Inferior parietal cortex (tissue), 1 donor: ENCODE results near the gene UBE2O.

Source experiments
- DNase-seq: peaks from one replicate; pipeline ENCODE4 v3.0.0-alpha.2; 2016; ENCODE audit errors: extremely low spot score

The UBE2O gene

DNA sequence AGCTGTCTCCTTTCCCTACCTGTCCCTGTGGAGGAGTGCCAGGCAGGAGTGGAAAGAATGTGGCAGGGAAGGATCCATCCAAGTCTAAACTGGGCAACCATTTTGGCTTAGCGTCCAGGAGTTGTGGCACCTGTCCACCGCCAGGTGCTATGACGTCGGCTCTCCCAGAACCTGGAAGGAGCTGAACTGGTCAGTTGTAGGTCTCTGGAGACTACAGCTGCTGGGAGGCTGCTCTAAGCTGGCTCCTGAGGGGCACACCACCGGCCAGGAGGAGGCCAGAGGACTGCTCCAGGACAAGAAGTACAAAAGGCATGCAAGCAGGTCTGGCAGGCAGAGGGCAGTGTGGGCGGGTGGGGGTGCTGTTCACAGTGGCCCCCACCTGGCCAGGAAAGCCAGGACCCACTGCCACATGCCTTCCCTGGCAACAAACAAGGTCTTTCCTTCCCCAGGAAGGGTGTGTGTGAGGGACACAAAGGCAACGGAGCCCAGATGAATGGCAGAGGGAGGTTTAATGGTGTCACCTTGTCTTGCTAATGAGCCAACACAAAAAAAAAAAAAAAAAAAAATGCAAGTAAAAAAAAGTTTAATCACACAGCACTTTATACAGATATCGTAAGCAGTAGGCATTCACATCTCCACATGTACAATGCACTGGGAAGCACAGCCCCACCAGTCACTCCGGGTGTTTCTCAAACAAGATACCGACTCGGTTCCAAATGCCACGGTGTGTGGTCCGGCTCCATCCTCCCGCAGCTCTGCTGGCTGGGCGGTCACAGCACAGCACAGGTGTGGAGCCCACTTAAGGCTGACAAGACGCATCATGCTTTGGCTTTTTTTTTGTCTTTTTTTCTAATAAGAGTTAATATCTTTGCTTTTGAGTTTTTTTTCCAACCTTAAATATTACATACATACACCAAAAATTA, 63.7 kb downstream of the UBE2O start:
- no peak for DNase-seq

DNA sequence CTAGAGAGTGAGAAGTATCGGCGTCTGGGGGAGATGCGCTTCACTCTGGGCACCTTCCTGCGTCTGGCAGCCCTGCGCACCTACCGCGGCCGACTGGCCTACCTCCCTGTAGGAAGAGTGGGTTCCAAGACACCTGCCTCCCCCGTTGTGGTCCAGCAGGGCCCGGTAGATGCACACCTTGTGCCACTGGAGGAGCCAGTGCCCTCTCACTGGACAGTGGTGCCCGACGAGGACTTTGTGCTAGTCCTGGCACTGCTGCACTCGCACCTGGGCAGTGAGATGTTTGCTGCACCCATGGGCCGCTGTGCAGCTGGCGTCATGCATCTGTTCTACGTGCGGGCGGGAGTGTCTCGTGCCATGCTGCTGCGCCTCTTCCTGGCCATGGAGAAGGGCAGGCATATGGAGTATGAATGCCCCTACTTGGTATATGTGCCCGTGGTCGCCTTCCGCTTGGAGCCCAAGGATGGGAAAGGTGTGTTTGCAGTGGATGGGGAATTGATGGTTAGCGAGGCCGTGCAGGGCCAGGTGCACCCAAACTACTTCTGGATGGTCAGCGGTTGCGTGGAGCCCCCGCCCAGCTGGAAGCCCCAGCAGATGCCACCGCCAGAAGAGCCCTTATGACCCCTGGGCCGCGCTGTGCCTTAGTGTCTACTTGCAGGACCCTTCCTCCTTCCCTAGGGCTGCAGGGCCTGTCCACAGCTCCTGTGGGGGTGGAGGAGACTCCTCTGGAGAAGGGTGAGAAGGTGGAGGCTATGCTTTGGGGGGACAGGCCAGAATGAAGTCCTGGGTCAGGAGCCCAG, 65.8 kb downstream of the UBE2O start:
- no peak for DNase-seq

DNA sequence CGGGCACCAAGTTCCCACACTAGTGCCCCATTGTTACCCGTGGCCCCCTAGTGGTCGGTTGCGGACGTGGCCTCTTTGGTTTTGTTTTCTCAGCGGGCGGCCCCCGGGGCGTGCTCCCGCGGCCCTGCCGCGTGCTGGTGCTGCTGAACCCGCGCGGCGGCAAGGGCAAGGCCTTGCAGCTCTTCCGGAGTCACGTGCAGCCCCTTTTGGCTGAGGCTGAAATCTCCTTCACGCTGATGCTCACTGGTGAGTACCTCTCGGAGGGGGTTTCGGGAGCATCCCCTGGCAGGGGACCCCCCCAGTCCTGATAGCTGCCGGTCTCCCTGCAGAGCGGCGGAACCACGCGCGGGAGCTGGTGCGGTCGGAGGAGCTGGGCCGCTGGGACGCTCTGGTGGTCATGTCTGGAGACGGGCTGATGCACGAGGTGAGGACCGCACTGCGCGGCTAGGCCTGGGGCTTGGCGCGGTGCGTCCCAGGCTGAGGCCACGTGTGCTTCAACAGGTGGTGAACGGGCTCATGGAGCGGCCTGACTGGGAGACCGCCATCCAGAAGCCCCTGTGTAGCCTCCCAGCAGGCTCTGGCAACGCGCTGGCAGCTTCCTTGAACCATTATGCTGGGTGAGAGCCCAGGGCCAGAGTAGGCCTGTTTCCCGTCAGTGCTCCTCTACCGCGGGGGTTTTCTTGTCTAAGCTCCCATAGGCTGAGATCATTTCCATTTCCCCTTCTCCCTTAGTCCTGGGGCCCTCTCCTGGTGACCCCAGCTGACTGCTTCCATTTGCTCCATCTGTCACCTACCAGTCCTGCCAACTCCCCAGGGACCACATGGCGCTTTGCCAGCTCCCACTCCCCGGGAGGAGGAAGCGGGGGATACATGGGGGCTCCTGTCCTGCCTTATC, 66.8 kb downstream of the UBE2O start:
- DNase-seq = peak; percentile 61

DNA sequence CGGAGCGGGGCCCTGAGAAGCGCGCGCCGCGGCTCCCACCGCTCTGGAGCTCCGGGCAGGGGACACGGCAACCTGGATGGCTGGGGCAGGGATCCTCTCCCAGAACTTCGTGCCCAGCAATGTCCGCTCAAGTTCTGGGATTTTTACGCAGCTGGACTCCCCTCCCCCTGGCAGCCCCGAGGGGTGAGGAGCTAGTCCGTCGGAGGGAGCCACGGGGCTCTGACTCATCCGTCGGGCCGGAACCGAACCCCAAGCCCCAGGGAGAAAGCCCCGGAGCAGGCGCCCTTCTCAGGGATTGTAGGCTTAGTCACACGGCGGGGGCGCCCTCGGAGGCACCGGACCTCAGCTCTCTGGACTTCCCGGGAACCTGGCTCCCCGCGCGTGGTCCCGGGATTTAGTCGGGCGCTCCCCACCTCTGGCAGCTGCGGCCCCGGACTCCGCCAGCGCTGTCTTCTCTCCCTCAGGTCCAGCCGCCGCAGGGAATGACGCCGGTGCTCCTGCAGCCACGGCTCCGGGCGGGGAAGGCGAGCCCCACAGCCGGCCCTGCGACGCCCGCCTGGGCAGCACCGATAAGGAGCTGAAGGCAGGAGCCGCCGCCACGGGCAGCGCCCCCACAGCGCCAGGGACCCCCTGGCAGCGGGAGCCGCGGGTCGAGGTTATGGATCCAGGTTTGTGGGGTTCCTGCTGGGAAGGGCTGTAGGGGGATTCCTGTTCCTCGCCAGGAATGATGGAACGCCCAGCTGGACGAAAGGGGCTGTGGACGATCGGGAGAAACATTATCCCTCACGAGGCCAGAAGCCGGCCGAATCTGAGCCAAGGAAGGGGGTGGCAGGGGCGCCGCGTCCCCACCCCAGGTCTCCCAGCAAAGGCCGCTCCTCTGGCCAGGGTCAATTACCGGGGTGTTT, 67.7 kb downstream of the UBE2O start:
- DNase-seq = no peak

DNA sequence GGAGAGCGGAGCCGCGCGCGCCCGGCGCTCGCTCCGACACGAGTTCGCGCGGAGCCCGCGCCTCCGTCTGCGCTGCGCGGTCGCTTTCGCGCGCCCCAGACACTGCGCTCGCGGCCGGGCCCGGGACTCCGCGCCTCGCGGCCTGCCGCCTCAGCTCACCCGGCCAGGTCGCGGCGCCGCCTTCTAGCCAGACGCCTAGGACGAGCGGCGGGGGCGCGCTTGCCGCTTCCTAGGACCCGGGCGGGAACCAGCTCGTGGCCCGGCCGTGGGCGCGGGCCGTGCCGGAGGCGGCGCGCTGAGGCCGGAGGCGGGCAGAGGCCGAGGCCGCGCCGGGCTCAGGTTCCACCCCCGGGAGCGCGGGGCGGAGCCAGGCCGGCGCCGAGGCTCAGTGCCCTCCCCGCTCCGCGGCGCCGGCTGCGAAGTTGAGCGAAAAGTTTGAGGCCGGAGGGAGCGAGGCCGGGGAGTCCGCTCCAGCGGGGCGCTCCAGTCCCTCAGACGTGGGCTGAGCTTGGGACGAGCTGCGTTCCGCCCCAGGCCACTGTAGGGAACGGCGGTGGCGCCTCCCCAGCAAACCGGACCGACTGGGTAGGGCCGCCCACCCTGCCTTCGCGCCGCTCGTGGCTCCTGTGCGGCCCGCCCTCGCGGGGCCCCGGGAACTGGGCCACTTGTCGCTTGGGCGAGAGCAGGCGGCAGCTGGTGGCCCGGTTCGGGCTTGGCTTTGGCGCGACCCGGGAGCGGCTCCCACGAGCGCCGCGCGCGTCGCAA, 68.5 kb downstream of the UBE2O start, which contains the start of gene SPHK1:
Gene SPHK1, plus strand, starts transcription at position 388 of the 765 bp plus-strand sequence. CDS start 1,036 bp downstream, outside the sequence.
- no peak for DNase-seq

DNA sequence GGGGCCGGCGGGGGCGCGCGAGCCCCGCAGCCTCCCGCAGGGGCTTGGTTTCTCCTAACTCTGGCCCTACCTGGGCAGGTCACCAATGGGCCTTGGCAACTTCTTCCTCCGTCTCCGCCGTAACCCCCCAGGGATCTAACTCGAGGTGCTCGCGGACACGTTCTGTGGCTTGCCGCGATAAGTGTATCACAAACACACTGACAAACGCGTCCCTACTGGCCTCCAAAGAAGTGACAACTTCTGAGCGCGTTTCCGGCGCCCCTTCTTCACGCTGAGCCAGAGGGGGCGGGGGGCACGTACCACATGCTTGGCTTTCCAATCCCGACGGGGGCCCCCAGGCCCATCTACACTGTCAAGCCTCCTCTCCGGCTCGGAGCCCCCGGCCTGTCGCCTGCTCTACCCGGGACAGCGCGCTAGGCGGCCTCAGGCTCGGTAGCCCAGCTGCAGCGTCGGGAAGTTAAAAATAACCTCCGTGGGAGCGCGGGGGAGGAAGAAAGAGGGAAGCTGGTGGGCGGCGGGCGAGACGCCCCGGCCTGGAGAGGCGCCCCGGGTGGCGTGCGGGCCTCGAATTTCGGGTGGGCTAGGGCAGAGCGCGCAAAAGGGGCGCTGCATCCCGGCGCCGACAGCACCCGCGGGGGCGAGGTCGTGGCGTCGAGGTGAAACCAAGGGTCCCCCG, 69.3 kb downstream of the UBE2O start:
- no peak for DNase-seq

DNA sequence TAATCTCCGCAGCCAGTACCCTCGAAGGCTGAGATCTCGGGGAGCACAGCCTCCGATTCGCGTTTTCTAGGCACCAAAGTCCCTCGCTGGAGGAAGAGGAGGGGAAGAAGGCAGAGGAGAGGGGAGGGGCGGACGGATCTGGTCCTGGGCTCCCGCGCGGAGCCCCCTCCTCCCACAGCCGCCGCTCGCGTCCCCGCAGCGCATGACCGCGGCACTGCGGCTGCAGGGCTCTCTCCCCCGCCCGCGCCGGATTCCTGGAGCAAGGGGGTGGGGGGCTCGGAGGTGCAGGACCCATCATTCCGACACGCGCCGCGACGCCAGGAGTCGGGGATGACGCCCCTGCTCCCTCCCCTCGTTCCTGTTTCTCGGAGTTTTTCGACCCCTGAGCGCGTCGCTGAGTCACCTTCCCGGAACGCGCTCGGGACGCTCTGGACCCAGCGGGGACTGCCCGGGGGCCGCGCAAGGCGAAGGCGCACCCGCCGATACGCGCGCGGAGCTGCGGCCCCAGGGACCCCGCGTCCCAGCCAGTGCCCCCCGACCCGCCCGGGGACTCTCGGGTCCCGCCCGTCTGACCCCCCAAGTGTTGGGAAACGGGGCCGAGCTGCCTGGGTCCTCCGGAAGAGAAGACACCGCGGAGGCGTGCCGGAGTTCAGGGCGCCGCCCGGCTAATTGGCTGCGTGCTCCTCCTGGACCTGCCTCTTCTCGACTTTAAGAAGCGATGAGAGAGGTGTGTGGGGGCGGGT, 70.0 kb downstream of the UBE2O start:
- no peak for DNase-seq

DNA sequence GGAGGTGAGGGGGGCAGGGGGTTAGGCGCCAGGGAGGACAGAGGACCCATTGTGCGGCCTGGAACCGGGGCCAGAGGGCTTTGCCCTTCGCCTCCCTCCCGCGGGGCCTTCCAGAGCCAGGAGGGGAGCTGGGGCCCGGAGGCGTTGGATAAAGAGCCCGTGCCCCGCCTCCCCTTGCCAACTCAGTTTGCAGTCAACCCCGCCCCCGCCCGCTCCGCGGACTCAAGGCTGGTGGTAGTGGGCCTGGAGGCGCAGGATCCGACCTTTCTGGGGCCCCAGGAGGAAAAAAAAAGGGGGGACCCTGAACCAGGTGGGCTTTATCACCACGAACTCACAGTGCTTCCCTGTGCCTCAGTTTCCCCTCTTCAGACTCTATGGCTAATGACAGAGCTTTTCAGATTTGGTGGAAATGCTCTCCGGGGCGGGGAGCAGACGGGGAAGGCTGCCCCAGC, 70.6 kb downstream of the UBE2O start:
- no peak for DNase-seq

DNA sequence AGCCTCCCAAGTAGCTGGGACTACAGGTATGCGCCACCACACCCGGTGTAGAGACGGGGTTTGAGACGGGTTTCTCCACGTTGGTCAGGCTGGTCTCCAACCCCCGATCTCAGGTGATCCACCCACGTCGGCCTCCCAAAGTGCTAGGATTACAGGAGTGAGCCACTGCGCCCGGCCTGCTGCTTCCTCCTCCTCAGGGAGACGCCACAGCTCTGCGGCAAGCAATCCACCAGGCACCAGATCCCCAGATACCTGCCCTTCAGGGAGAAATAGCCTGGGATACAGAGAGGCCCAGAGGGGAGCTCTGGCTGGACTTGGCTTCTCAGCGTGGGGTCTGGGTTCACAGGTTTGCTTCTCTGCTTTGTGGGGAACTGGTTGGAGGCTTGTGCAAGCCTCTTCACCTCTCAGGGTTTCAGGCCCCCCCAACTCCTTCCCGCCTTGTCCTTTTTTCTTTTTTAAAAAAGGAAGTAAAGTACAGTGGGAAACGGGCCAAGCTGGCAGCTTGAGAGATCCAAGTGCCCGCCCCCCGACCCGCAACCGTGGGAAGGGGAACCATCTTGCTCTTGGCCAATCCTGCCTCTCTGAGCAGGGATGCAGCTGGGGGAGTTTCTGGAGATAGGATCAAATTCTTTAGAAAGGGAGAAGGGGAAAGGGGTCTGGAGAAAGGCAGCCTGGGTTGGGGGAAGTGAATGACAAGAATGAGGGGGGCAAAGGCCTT, 71.2 kb downstream of the UBE2O start:
- no peak for DNase-seq

DNA sequence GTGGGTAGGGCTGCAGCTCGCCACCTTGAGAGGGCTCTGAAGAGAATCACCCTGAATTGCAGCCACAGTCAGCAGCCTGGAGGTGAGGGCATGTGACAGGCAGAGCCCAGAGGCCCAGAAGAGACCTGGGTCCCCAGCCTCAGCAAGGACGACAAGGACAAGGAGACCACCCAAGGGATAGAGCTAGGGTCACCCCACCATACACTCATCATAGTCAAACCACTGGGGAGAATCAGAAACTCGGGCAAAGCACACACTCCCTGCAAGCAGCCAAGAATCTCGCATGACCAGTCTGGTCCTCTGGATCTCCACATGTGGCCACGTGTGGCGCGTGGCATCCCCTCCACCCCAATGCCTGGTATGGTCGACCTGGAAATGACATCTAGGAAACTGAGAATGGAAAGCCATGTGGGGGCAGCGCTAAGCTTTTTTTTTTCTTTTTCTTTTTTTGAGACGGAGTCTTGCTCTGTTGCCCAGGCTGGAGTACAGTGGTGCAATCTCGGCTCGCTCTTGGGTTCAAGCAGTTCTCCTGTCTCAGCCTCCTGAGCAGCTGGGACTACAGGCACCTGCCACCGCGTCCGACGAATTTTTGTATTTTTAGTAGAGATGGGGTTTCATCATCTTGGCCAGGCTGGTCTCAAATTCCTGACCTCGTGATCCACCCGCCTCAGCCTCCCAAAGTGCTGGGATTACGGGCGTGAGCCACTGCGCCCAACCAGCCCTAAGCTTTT, 73.1 kb downstream of the UBE2O start:
- no peak for DNase-seq

DNA sequence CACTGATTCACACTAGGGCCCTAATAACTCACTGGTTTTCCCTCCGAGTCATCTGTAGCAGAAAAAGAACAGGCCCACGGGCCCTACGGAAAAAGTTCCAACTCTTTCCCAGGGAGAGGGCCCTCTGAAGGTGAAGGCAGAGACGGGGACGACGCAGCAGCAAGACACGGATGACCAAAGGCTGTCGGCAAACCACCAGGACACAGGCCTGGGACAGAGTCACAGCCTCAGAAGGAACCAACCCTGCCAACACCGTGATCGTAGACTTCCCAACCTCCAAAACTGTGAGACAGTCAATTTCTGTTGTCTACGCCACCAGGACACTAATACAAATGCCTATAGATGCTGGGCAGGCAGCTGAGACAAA, 73.7 kb downstream of the UBE2O start:
- DNase-seq = no peak

DNA sequence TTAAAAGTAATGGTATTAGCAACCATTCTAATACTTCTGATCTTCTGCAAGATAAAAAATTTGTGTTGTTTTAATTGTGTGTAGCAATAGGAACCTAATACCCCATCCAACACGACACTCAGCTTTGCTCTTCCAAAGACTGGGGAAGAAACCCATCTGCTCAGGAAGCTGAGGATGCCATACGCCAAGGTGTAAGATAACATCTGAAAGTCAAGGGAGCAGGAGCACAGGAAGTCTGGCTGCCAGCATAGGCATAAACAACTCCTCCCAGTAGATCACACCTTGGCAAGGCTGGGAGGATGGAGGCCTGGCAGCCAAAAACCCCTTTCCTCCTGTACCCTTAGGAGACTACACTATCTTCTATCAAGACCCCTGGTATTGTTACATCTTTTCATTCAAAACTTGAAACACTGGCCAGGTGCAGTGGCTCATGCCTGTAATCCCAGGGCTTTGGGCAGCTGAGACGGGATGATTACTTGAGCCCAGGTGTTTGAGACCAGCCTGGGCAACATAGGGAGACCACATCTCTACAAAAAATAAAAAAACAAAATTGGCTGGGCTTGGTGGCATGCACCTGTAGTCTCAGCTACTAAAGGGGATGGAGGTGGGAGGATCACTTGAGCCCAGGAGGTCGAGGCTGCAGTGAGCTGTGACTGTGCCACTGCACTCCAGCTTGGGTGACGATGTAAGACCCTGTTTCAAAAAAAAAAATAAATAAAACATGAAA, 74.2 kb downstream of the UBE2O start:
- DNase-seq = no peak

DNA sequence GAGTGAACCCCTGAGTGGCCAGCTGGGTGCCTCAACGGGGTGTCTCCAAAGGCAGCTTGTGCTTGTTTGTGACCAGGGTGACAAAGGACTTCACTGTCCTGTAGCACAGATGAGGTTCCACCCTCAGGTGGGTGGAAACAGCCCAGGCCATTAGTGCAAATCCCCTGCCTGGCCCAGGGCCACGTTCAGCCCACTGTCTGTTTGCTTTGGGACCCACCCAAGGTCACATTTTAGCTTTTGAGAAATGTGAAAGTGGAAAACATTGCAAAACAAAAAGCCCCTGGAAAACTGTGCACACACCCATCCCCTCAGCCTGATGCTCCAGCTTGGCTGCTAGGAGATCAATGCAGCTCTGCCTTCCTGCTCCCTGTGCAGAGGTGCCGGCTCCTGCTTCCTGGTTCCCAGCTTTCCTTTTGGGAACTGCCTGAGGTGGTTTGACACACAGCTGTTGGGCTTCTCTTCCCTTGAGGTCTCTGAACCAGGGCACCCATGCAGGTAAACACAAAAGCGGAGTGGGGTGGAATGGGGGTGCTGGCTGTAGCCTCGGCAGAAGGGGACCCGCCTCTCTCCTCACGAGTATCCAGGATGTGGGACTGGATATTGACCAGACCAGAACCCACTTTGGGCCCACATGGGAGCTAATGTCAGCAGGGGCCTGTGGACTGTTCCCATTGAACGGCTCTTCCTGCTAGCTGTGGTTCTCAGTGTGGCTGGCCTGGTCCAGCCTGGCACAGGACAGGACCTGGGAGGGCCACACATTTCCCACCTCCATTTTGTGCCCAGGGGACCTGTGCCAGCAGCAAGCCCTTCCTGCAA, 76.4 kb downstream of the UBE2O start:
- no peak for DNase-seq

DNA sequence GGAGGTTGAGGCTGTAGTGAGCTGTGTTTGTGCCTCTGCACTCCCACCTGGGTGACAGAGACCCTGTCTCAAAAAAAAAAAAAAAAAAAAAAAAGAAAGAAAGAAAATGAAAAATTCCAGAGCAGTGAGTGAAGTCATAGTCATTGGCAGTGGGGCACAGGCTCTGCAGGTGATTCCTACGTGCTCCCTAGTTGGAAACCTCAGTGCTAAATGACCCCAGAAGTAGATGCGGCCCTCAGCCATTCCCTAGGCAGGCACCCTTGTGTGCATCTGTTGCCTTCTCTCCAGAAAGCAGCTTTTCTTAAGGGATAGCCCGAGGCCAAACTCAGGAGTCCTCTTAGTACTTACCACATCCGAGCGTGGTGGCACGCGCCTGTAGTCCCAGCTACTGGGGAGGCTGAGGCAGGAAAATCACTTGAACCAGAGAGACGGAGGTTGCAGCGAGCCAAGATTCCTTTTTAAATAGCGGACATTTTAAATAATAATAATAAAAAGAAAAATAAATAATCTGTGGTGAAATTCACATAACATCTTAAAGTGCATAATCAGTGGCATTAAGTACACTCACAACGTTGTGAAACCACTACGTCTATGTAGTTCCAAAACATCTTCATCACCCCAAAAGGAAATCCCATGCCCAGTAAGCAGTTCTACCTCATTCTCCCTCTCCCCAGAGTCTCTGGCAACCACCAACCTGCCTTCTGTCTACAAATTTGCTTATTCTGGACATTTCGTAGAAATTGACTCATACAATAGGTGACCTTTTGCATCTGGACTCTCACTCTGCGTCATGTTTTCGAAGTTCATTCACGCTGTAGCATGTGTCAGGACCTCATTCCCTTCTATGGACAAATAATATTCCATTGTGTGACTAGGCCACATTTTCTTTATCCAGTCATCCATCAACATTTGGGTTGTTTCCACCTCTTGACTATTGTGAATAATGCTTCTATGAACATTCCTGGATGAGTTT, 81.0 kb downstream of the UBE2O start:
- no peak for DNase-seq
